Measurements from ENCODE around the gene FBXL13.
"Not testable (repeated sequence)": the region's sequence is repeated elsewhere in the genome, so short reads cannot be mapped to it uniquely, and the experiment has no call there.

Gene FBXL13

GRCh38 chr7:102992509-102992937 is 82.1 kb downstream of the FBXL13 start:
- H3K36me3 ChIP-seq (ENCODE audit: insufficient read depth, low read length): no peaks in the 10 kb centered on the region
- no peak overlapping the region for H3K9ac ChIP-seq (ENCODE audit: low read depth, low read length)
- H3K9me3 ChIP-seq (ENCODE audit: control insufficient read depth, insufficient read depth, low read length): no peaks in the 10 kb centered on the region
- H3K4me1 ChIP-seq (ENCODE audit: insufficient read depth, low read length): peaks cover 6% of the 10 kb centered on the region

- peaks cover 6% of the 10 kb centered on the region for H3K4me1 ChIP-seq (ENCODE audit: insufficient read depth, low read length)
- H3K9me3 ChIP-seq (ENCODE audit: control insufficient read depth, insufficient read depth, low read length): no peaks in the 10 kb centered on the region
- no peak overlapping the region for H3K9ac ChIP-seq (ENCODE audit: low read depth, low read length)
- no peaks in the 10 kb centered on the region for H3K36me3 ChIP-seq (ENCODE audit: insufficient read depth, low read length)
Observed at GRCh38 chr7:102991540-102992214, 82.9 kb downstream of the FBXL13 start.

- H3K36me3 ChIP-seq (ENCODE audit: insufficient read depth, low read length): no peaks in the 10 kb centered on the region
- peaks cover 6% of the 10 kb centered on the region for H3K4me1 ChIP-seq (ENCODE audit: insufficient read depth, low read length)
- H3K9me3 ChIP-seq (ENCODE audit: control insufficient read depth, insufficient read depth, low read length): no peaks in the 10 kb centered on the region
- H3K9ac ChIP-seq (ENCODE audit: low read depth, low read length): no peak overlapping the region
Observed at GRCh38 chr7:102991077-102991539, 83.5 kb downstream of the FBXL13 start.

- no peak overlapping the region for H3K9ac ChIP-seq (ENCODE audit: low read depth, low read length)
- no peaks in the 10 kb centered on the region for H3K36me3 ChIP-seq (ENCODE audit: insufficient read depth, low read length)
Observed at GRCh38 chr7:102990642-102991041, 84.0 kb downstream of the FBXL13 start.

GRCh38 chr7:102988631-102989560 is 85.7 kb downstream of the FBXL13 start:
- Histone ChIP-seq H3K9me3 (ENCODE audit: control insufficient read depth, insufficient read depth, low read length) (no peaks in the 10 kb centered on the region), H3K4me1 (ENCODE audit: insufficient read depth, low read length) (peaks cover 6% of the 10 kb centered on the region), H3K36me3 (ENCODE audit: insufficient read depth, low read length) (no peaks in the 10 kb centered on the region), H3K9ac (ENCODE audit: low read depth, low read length) (no peak overlapping the region)

More at GRCh38 chr7:102990642-102991041, 84.0 kb downstream of the FBXL13 start:
- H3K4me1 ChIP-seq (ENCODE audit: insufficient read depth, low read length): peaks cover 6% of the 10 kb centered on the region
- H3K9me3 ChIP-seq (ENCODE audit: control insufficient read depth, insufficient read depth, low read length): no peaks in the 10 kb centered on the region

GRCh38 chr7:102988088-102988487 is 86.5 kb downstream of the FBXL13 start:
- Histone ChIP-seq H3K9ac (ENCODE audit: low read depth, low read length) (no peak overlapping the region), H3K36me3 (ENCODE audit: insufficient read depth, low read length) (no peaks in the 10 kb centered on the region), H3K9me3 (ENCODE audit: control insufficient read depth, insufficient read depth, low read length) (no peaks in the 10 kb centered on the region), H3K4me1 (ENCODE audit: insufficient read depth, low read length) (peaks cover 6% of the 10 kb centered on the region)

GRCh38 chr7:102985176-102985783 is 89.3 kb downstream of the FBXL13 start:
- H3K4me1 ChIP-seq (ENCODE audit: insufficient read depth, low read length): no peaks in the 10 kb centered on the region
- no peaks in the 10 kb centered on the region for H3K36me3 ChIP-seq (ENCODE audit: insufficient read depth, low read length)
- no peak overlapping the region for H3K9ac ChIP-seq (ENCODE audit: low read depth, low read length)
- H3K9me3 ChIP-seq (ENCODE audit: control insufficient read depth, insufficient read depth, low read length): no peaks in the 10 kb centered on the region

GRCh38 chr7:102983602-102984001 is 91.0 kb downstream of the FBXL13 start:
- Histone ChIP-seq H3K36me3 (ENCODE audit: insufficient read depth, low read length) (no peaks in the 10 kb centered on the region), H3K9ac (ENCODE audit: low read depth, low read length) (no peak overlapping the region), H3K4me1 (ENCODE audit: insufficient read depth, low read length) (0 out of 2 replicates have a peak, but pooled peaks cover 2% of the 10 kb centered on the region), H3K9me3 (ENCODE audit: control insufficient read depth, insufficient read depth, low read length) (no peaks in the 10 kb centered on the region)

- Histone ChIP-seq H3K4me1 (ENCODE audit: insufficient read depth, low read length) (peaks cover 6% of the 10 kb centered on the region; the same call in 1 of the 2 replicates), H3K9ac (ENCODE audit: low read depth, low read length) (no peak overlapping the region), H3K36me3 (ENCODE audit: insufficient read depth, low read length) (no peaks in the 10 kb centered on the region), H3K9me3 (ENCODE audit: control insufficient read depth, insufficient read depth, low read length) (no peaks in the 10 kb centered on the region)
Observed at GRCh38 chr7:102982235-102982634, 92.4 kb downstream of the FBXL13 start.

- Histone ChIP-seq H3K36me3 (ENCODE audit: insufficient read depth, low read length) (no peaks in the 10 kb centered on the region), H3K4me1 (ENCODE audit: insufficient read depth, low read length) (peaks cover 6% of the 10 kb centered on the region; the same call in 1 of the 2 replicates), H3K9me3 (ENCODE audit: control insufficient read depth, insufficient read depth, low read length) (no peaks in the 10 kb centered on the region), H3K9ac (ENCODE audit: low read depth, low read length) (no peak overlapping the region)
Observed at GRCh38 chr7:102981451-102981850, 93.1 kb downstream of the FBXL13 start.

- Histone ChIP-seq H3K36me3 (ENCODE audit: insufficient read depth, low read length) (no peaks in the 10 kb centered on the region), H3K4me1 (ENCODE audit: insufficient read depth, low read length) (peaks cover 6% of the 10 kb centered on the region; the same call in 1 of the 2 replicates), H3K9ac (ENCODE audit: low read depth, low read length) (no peak overlapping the region), H3K9me3 (ENCODE audit: control insufficient read depth, insufficient read depth, low read length) (no peaks in the 10 kb centered on the region)
Observed at GRCh38 chr7:102979670-102980069, 94.9 kb downstream of the FBXL13 start.

- no peaks in the 10 kb centered on the region for H3K36me3 ChIP-seq (ENCODE audit: insufficient read depth, low read length)
- H3K9me3 ChIP-seq (ENCODE audit: control insufficient read depth, insufficient read depth, low read length): no peaks in the 10 kb centered on the region
Observed at GRCh38 chr7:102978284-102978683, 96.3 kb downstream of the FBXL13 start.

GRCh38 chr7:102977586-102977985 is 97.0 kb downstream of the FBXL13 start:
- not testable (repeated sequence) for H3K9ac ChIP-seq (ENCODE audit: low read depth, low read length); H3K9me3 ChIP-seq (ENCODE audit: control insufficient read depth, insufficient read depth, low read length); H3K4me1 ChIP-seq (ENCODE audit: insufficient read depth, low read length); H3K36me3 ChIP-seq (ENCODE audit: insufficient read depth, low read length)

More at GRCh38 chr7:102978284-102978683, 96.3 kb downstream of the FBXL13 start:
- Histone ChIP-seq H3K9ac (ENCODE audit: low read depth, low read length) (no peak overlapping the region), H3K4me1 (ENCODE audit: insufficient read depth, low read length) (peaks cover 6% of the 10 kb centered on the region; the same call in 1 of the 2 replicates)

GRCh38 chr7:102976493-102976892 is 98.1 kb downstream of the FBXL13 start:
- no peaks in the 10 kb centered on the region for H3K36me3 ChIP-seq (ENCODE audit: insufficient read depth, low read length)
- H3K9ac ChIP-seq (ENCODE audit: low read depth, low read length): no peak overlapping the region
- H3K4me1 ChIP-seq (ENCODE audit: insufficient read depth, low read length): peaks cover 6% of the 10 kb centered on the region; the same call in 1 of the 2 replicates
- H3K9me3 ChIP-seq (ENCODE audit: control insufficient read depth, insufficient read depth, low read length): no peaks in the 10 kb centered on the region

Data from ES-I3 (cell line).